ENCODE data around the gene CFAP97D2. TPM values are rescaled to one million over a fixed set of nuclear protein-coding genes. Genes with fewer than 3 reads are reported as not detected.

CFAP97D2 gene
- not detected for total RNA-seq

GRCh38 chr13:114179087-114179658 lies at the start of gene CFAP97D2:
Gene CFAP97D2 (plus strand): TSS chr13:114179257. CDS start chr13:114179331, 74 bp downstream.

GRCh38 chr13:114132419-114133121 lies 46.5 kb upstream of the CFAP97D2 start, which contains the start of gene RASA3:
Gene RASA3 (minus strand): TSS chr13:114132623. CDS start chr13:114132489, 134 bp downstream.

DNA sequence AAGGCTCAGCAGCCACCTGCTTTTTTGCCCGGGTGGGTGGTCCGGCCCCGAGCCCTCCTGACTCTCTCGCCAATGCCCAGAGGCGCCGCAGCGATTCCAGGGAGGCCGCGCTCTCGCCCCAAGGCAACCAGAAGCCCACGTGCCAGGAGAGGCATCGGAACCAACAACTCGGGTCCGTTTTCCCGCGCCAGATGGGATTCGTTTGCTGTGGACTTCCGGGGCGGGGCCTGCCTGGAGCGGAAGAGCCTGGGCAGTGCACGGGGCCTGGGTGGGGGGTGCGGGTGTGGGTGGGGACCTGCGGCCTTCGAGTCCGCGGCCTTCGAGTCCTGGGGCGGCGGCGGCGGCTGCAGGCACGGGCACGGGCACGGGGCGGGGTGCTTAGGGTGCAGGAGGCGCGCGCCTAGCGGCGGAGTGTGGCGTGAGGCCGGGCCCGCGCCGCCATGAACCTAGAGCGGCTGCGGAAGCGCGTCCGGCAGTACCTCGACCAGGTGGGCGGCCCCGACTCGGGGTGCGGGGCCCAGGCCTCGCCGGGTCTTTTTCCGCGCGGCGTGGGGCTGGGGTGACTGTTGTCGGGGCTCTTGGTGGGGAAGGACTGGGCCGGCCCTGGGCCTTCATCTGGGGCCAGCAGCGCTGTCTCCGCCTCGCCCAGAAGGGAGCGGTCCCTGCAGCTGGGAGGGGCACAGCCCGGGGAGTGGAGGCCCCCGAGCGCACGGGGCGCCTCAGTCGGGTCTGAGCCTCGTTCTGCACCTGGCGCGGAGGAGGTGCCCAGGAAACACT lies 55.8 kb downstream of the CFAP97D2 start, which contains the start of gene CDC16:
Gene CDC16, plus strand, starts transcription at position 253 of the 777 bp plus-strand sequence. Its CDS starts 188 bp downstream, at position 441.

Small RNA genes lying within 50 kb of the gene (small RNA-seq; reads per million reads assigned to genes)
- not detected for gene MIR548AR (ENCODE audit: low replicate concordance)

Other genes with a start within 250 kb of the CFAP97D2 start
- gene C13orf46, start 205.2 kb upstream of the CFAP97D2 start, total RNA-seq, result 0.18 TPM
- gene RASA3, start 46.6 kb upstream of the CFAP97D2 start, total RNA-seq, result 20.5 TPM
- gene CDC16, start 55.6 kb downstream of the CFAP97D2 start, total RNA-seq, result 83.1 TPM
- gene UPF3A, start 102.3 kb downstream of the CFAP97D2 start, total RNA-seq, result 58.9 TPM
- gene CHAMP1, start 135.2 kb downstream of the CFAP97D2 start, total RNA-seq, result 12.6 TPM

Measured in metanephros (tissue), 2 donors.